Measurements from ENCODE around the gene ARGFX. TPM values are rescaled to one million over a fixed set of nuclear protein-coding genes. Genes with fewer than 3 reads are reported as not detected.
"Not testable (repeated sequence)": the region's sequence is repeated elsewhere in the genome, so short reads cannot be mapped to it uniquely, and the experiment has no call there.

ARGFX gene
- total RNA-seq, 2 experiments from 2014 or later, result not detected

- peaks cover 10% of the 10 kb centered on the region for H3K27me3 Mint-ChIP-seq (ENCODE audit: low read depth)
- H3K36me3 Mint-ChIP-seq (ENCODE audit: low read depth), result no peaks in the 10 kb centered on the region
- no peaks in the 10 kb centered on the region for H3K4me1 Mint-ChIP-seq (ENCODE audit: low read depth)
- no peak overlapping the region for H3K27ac Mint-ChIP-seq
- ATAC-seq (no peak), DNase-seq (no peak)
- no peaks in the 10 kb centered on the region for H3K9me3 Mint-ChIP-seq (ENCODE audit: insufficient read depth)
- CTCF ChIA-PET, result no interaction called here
- POLR2A ChIA-PET, result no interaction called here
- H3K4me3 Mint-ChIP-seq, result no peak overlapping the region
Measured at GRCh38 chr3:121562148-121562547, 5.6 kb upstream of the ARGFX start.

GRCh38 chr3:121566773-121567172, 976 bp upstream of the ARGFX start:
- no peak for ATAC-seq
- H3K4me3 Mint-ChIP-seq, result no peak overlapping the region
- POLR2A ChIA-PET, result no interaction called here
- no peak for DNase-seq
- H3K36me3 Mint-ChIP-seq (ENCODE audit: low read depth), result no peaks in the 10 kb centered on the region
- CTCF ChIA-PET, result no interaction called here
- no peaks in the 10 kb centered on the region for H3K9me3 Mint-ChIP-seq (ENCODE audit: insufficient read depth)
- no peaks in the 10 kb centered on the region for H3K4me1 Mint-ChIP-seq (ENCODE audit: low read depth)
- peaks cover 3% of the 10 kb centered on the region for H3K27me3 Mint-ChIP-seq (ENCODE audit: low read depth)
- H3K27ac Mint-ChIP-seq, result no peak overlapping the region

GRCh38 chr3:121574449-121574848, 6.7 kb downstream of the ARGFX start:
- Mint-ChIP-seq H3K4me3 (no peak overlapping the region), H3K4me1 (ENCODE audit: low read depth) (no peaks in the 10 kb centered on the region), H3K9me3 (ENCODE audit: insufficient read depth) (no peaks in the 10 kb centered on the region), H3K27ac (no peak overlapping the region), H3K36me3 (ENCODE audit: low read depth) (no peaks in the 10 kb centered on the region), H3K27me3 (ENCODE audit: low read depth) (no peaks in the 10 kb centered on the region)
- ChIA-PET CTCF (no interaction called here), POLR2A (interaction anchor here (0.6 kb wide), 1 partner anchor 14 kb away, joined by 3 read pairs; no protein-coding TSS in a partner anchor)
- DNase-seq (no peak), ATAC-seq (no peak)

- DNase-seq (no peak), ATAC-seq (no peak)
- Mint-ChIP-seq H3K27ac (no peak overlapping the region), H3K36me3 (ENCODE audit: low read depth) (no peaks in the 10 kb centered on the region), H3K4me3 (no peak overlapping the region), H3K27me3 (ENCODE audit: low read depth) (peaks cover 17% of the 10 kb centered on the region), H3K9me3 (ENCODE audit: insufficient read depth) (no peaks in the 10 kb centered on the region), H3K4me1 (ENCODE audit: low read depth) (no peaks in the 10 kb centered on the region)
- CTCF ChIA-PET, result no interaction called here
- POLR2A ChIA-PET, result no interaction called here
Measured at GRCh38 chr3:121581691-121582090, 13.9 kb downstream of the ARGFX start.

- Mint-ChIP-seq H3K4me1 (ENCODE audit: low read depth) (no peaks in the 10 kb centered on the region), H3K36me3 (ENCODE audit: low read depth) (no peaks in the 10 kb centered on the region), H3K27ac (no peak overlapping the region), H3K27me3 (ENCODE audit: low read depth) (peaks cover 17% of the 10 kb centered on the region), H3K4me3 (no peak overlapping the region), H3K9me3 (ENCODE audit: insufficient read depth) (no peaks in the 10 kb centered on the region)
- CTCF ChIA-PET, result no interaction called here
- DNase-seq (no peak), ATAC-seq (no peak)
- POLR2A ChIA-PET, result no interaction called here
Measured at GRCh38 chr3:121584418-121584817, 16.7 kb downstream of the ARGFX start.

- Mint-ChIP-seq H3K27ac (no peak within 1 kb of the TSS), H3K4me3 (no peak within 1 kb of the TSS), H3K36me3 (ENCODE audit: low read depth) (no peaks in the 10 kb centered on the region), H3K9me3 (ENCODE audit: insufficient read depth) (no peaks in the 10 kb centered on the region), H3K27me3 (ENCODE audit: low read depth) (peaks cover 8% of the 10 kb centered on the region), H3K4me1 (ENCODE audit: low read depth) (no peaks in the 10 kb centered on the region)
- POLR2A ChIA-PET, result interaction anchor here (1.4 kb wide), 1 partner anchor 15 kb away, joined by 3 read pairs; no protein-coding TSS in a partner anchor
- ATAC-seq (no peak), DNase-seq (no peak)
- CTCF ChIA-PET, result no interaction called here
Measured at GRCh38 chr3:121592856-121593702, 25.3 kb downstream of the ARGFX start, which contains the start of gene FBXO40. TSS of gene FBXO40 (plus strand) at chr3:121593379. CDS start at chr3:121620576, 27,197 bp downstream.

- H3K4me3 Mint-ChIP-seq; H3K36me3 Mint-ChIP-seq (ENCODE audit: low read depth); CTCF ChIA-PET; H3K27me3 Mint-ChIP-seq (ENCODE audit: low read depth); DNase-seq; H3K27ac Mint-ChIP-seq; H3K9me3 Mint-ChIP-seq (ENCODE audit: insufficient read depth); H3K4me1 Mint-ChIP-seq (ENCODE audit: low read depth); ATAC-seq: not testable (repeated sequence)
- POLR2A ChIA-PET, result interaction anchor here (1.4 kb wide), 1 partner anchor 15 kb away, joined by 3 read pairs; no protein-coding TSS in a partner anchor
Measured at GRCh38 chr3:121593806-121594205, 26.1 kb downstream of the ARGFX start.

GRCh38 chr3:121594850-121595249, 27.1 kb downstream of the ARGFX start:
- Mint-ChIP-seq H3K4me1 (ENCODE audit: low read depth) (no peaks in the 10 kb centered on the region), H3K36me3 (ENCODE audit: low read depth) (no peaks in the 10 kb centered on the region), H3K9me3 (ENCODE audit: insufficient read depth) (no peaks in the 10 kb centered on the region), H3K27ac (no peak overlapping the region), H3K27me3 (ENCODE audit: low read depth) (peaks cover 8% of the 10 kb centered on the region), H3K4me3 (no peak overlapping the region)
- ChIA-PET CTCF (no interaction called here), POLR2A (no interaction called here)
- ATAC-seq (no peak), DNase-seq (no peak)

- ChIA-PET POLR2A (no interaction called here), CTCF (no interaction called here)
Measured at GRCh38 chr3:121595765-121596406, 28.1 kb downstream of the ARGFX start.

GRCh38 chr3:121598564-121598963, 30.8 kb downstream of the ARGFX start:
- no peak for DNase-seq
- H3K4me1 Mint-ChIP-seq (ENCODE audit: low read depth), result no peaks in the 10 kb centered on the region
- ChIA-PET POLR2A (no interaction called here), CTCF (no interaction called here)
- H3K4me3 Mint-ChIP-seq, result no peak overlapping the region
- H3K27ac Mint-ChIP-seq, result no peak overlapping the region
- no peaks in the 10 kb centered on the region for H3K36me3 Mint-ChIP-seq (ENCODE audit: low read depth)
- ATAC-seq, result no peak
- peaks cover 5% of the 10 kb centered on the region for H3K27me3 Mint-ChIP-seq (ENCODE audit: low read depth)
- no peaks in the 10 kb centered on the region for H3K9me3 Mint-ChIP-seq (ENCODE audit: insufficient read depth)

More at GRCh38 chr3:121595765-121596406, 28.1 kb downstream of the ARGFX start:
- ATAC-seq (no peak), DNase-seq (no peak)
- peaks cover 8% of the 10 kb centered on the region for H3K27me3 Mint-ChIP-seq (ENCODE audit: low read depth)
- H3K36me3 Mint-ChIP-seq (ENCODE audit: low read depth), result no peaks in the 10 kb centered on the region
- no peak overlapping the region for H3K4me3 Mint-ChIP-seq
- no peak overlapping the region for H3K27ac Mint-ChIP-seq
- no peaks in the 10 kb centered on the region for H3K9me3 Mint-ChIP-seq (ENCODE audit: insufficient read depth)
- no peaks in the 10 kb centered on the region for H3K4me1 Mint-ChIP-seq (ENCODE audit: low read depth)

- CTCF ChIA-PET; H3K9me3 Mint-ChIP-seq (ENCODE audit: insufficient read depth); H3K4me3 Mint-ChIP-seq: not testable (repeated sequence)
Measured at GRCh38 chr3:121599900-121600299, 32.2 kb downstream of the ARGFX start.

GRCh38 chr3:121601212-121601812, 33.6 kb downstream of the ARGFX start:
- ChIA-PET CTCF (no interaction called here), POLR2A (no interaction called here)
- no peaks in the 10 kb centered on the region for H3K36me3 Mint-ChIP-seq (ENCODE audit: low read depth)
- H3K27me3 Mint-ChIP-seq (ENCODE audit: low read depth), result peaks cover 5% of the 10 kb centered on the region
- H3K27ac Mint-ChIP-seq, result no peak overlapping the region
- H3K4me1 Mint-ChIP-seq (ENCODE audit: low read depth), result no peaks in the 10 kb centered on the region
- ATAC-seq (no peak), DNase-seq (no peak)
- H3K4me3 Mint-ChIP-seq, result no peak overlapping the region
- no peaks in the 10 kb centered on the region for H3K9me3 Mint-ChIP-seq (ENCODE audit: insufficient read depth)

More at GRCh38 chr3:121599900-121600299, 32.2 kb downstream of the ARGFX start:
- POLR2A ChIA-PET; ATAC-seq; H3K27ac Mint-ChIP-seq; H3K36me3 Mint-ChIP-seq (ENCODE audit: low read depth); H3K4me1 Mint-ChIP-seq (ENCODE audit: low read depth); H3K27me3 Mint-ChIP-seq (ENCODE audit: low read depth); DNase-seq: not testable (repeated sequence)
